GM21447 (cell line): ENCODE results near the gene SERF1A.
"Not testable (repeated sequence)": the region's sequence is repeated elsewhere in the genome, so short reads cannot be mapped to it uniquely, and the experiment has no call there.

ENCODE experiments used
- ATAC-seq: cut with Tn5 transposase; IDR thresholded peaks from one replicate; pipeline ENCODE4 v1.9.1; 2021; ENCODE audit not compliant: unreplicated experiment

Gene SERF1A

GRCh38 chr5:70900533-70901271 lies at the start of gene SERF1A:
Gene SERF1A, plus strand, starts transcription at chr5:70900669. Its CDS starts 201 bp downstream, at chr5:70900870.
- ATAC-seq, result peak; percentile 87

- not testable (repeated sequence) for ATAC-seq
Measured at GRCh38 chr5:70866778-70867177, 33.7 kb upstream of the SERF1A start.

- ATAC-seq, result not testable (repeated sequence)
Measured at GRCh38 chr5:70870626-70871025, 29.8 kb upstream of the SERF1A start.

- ATAC-seq, result not testable (repeated sequence)
Measured at GRCh38 chr5:70896076-70896475, 4.4 kb upstream of the SERF1A start.

GRCh38 chr5:70901272-70901571 lies 753 bp downstream of the SERF1A start:
- not testable (repeated sequence) for ATAC-seq

GRCh38 chr5:70906624-70907023 lies 6.2 kb downstream of the SERF1A start:
- ATAC-seq, result not testable (repeated sequence)

- ATAC-seq, result not testable (repeated sequence)
Measured at GRCh38 chr5:70916829-70917228, 16.4 kb downstream of the SERF1A start.

GRCh38 chr5:70925211-70925562 lies 24.7 kb downstream of the SERF1A start:
- peak; percentile 29 for ATAC-seq

GRCh38 chr5:70931709-70932368 lies 31.4 kb downstream of the SERF1A start:
- ATAC-seq, result not testable (repeated sequence)

- not testable (repeated sequence) for ATAC-seq
Measured at GRCh38 chr5:70932560-70932959, 32.1 kb downstream of the SERF1A start.

- ATAC-seq, result not testable (repeated sequence)
Measured at GRCh38 chr5:70953068-70953467, 52.6 kb downstream of the SERF1A start.
